Measurements from ENCODE around the gene GLTPD2.

GLTPD2 gene

DNA sequence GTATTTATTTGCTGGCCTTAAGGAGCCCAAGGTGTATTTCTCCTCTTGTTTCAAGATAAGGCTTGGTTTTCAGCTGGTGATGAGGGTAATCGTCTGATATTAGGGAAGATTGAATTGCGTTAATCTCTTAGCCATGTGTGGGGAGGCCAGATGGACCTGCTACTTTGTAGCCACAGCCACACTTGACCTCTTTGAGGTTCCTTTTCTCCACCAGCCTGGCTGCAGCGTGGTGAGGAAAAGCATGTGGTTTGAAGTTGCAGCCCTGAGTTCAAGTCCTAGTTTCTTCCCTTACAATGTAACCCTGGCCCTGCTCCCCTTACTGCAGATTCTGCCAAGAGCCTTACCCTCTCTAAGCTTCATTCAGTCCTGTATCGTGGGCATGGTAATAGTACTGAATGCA lies 47.5 kb downstream of the GLTPD2 start:
- H3K4me3 ChIP-seq (ENCODE audit: low read length) = no peak overlapping the region
- no peak for TF ChIP-seq ZNF274 (IDR thresholded peaks at IDR 0.05; ENCODE audit: low read depth, low read length)

DNA sequence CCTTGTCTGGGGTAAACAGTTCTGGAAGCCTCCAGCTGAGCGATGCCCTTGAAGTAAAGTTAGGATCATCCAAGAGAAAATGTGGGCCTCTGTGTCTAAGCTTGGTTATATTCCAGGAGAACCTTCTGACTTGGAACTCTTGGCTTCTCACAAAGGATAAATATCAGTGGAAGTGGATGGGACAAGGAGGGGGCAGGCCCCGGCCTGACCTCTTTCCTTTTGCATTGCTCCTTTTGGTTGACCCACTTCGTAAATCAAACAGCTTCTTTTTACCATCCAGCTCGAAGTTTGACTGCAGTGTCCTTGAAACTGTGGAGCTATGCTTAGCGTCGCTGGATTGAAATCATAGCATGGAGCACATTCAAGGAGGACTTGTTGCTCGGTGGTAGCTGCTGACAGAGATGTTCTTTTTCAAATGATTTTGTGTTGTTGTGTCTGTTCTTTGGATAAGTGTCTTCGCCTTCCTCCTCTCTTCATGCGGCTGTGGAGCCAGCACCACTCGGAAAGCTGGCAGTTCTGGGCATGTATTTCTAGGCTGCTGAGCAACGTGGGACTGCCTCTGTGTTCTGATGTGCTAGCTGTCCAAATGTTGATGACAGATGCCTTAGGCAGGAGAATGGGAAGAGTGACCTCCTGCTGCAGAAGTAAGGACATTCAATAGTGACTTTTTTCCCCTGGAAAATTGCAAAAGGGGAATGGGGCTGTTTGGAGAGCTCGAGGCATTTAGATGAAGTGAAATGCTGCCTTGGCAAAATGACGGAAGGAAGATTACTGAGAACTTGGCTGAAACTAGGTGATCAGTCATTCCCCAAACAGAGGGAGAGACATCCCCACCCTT lies 48.9 kb downstream of the GLTPD2 start:
- no peak for TF ChIP-seq ZNF274 (IDR thresholded peaks at IDR 0.05; ENCODE audit: low read depth, low read length)
- no peak overlapping the region for H3K4me3 ChIP-seq (ENCODE audit: low read length)

DNA sequence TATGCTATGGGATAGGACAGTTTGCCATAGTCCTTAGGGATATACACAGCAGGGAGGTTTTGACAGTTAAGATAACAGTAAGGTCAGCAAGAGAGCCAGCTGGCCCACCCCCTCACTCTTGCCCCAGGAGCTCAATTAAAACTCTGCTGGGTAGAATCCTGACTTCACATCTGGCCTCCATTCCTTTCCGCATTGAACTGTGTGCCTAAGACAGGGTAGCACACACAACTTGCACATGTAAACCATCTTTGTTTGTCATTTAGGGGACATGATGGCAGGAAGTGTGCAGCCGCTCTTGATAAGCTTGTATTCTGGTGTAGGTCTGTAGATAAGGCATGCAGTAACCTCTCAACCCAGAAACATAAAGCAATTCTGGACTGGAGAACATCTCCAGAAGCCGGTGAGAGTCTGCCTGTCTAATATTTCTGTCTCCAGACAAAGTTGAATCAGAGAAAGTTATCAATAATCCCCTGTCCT lies 49.6 kb downstream of the GLTPD2 start:
- no peak for TF ChIP-seq ZNF274 (IDR thresholded peaks at IDR 0.05; ENCODE audit: low read depth, low read length)
- H3K4me3 ChIP-seq (ENCODE audit: low read length) = no peak overlapping the region

DNA sequence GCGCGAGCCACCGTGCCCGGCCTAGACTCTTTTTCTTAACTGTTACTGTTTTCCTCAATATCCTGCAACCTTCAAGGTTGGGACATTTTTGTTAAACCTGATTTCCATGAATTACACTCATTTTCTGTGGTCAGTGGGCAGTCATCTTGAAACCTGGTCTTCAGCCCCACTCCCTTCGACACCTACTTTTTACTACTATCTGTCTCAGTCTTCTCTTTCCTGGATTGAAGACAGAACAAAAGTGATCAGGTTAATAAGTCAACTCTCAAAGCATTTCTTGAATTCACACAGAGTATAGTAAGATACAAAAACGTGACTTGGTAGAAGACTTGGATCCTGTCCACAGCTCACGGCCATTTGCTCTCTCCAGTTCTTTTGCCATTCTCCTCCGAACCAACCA lies 50.5 kb downstream of the GLTPD2 start:
- no peak overlapping the region for H3K4me3 ChIP-seq (ENCODE audit: low read length)
- TF ChIP-seq ZNF274 (IDR thresholded peaks at IDR 0.05; ENCODE audit: low read depth, low read length) = no peak

Measured in GM08714 (cell line).